ENCODE data around the gene DDX1.
"Not testable (repeated sequence)": the region's sequence is repeated elsewhere in the genome, so short reads cannot be mapped to it uniquely, and the experiment has no call there.

DNA sequence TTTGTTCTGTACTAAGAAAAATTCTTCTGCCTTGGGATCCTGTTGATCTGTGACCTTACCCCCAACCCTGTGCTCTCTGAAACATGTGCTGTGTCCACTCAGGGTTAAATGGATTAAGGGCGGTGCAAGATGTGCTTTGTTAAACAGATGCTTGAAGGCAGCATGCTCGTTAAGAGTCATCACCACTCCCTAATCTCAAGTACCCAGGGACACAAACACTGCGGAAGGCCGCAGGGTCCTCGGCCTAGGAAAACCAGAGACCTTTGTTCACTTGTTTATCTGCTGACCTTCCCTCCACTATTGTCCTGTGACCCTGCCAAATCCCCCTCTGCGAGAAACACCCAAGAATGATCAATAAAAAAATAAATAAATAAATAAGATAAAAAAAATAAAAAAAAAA, 49.4 kb upstream of the DDX1 start:
- not testable (repeated sequence) for TF ChIP-seq CTCF (IDR thresholded peaks at IDR 0.05; ENCODE audit: insufficient read depth, low read length); SPI1 (IDR thresholded peaks at IDR 0.05; ENCODE audit: borderline replicate concordance, low read depth)
- TF ChIP-seq, protein P1, sequence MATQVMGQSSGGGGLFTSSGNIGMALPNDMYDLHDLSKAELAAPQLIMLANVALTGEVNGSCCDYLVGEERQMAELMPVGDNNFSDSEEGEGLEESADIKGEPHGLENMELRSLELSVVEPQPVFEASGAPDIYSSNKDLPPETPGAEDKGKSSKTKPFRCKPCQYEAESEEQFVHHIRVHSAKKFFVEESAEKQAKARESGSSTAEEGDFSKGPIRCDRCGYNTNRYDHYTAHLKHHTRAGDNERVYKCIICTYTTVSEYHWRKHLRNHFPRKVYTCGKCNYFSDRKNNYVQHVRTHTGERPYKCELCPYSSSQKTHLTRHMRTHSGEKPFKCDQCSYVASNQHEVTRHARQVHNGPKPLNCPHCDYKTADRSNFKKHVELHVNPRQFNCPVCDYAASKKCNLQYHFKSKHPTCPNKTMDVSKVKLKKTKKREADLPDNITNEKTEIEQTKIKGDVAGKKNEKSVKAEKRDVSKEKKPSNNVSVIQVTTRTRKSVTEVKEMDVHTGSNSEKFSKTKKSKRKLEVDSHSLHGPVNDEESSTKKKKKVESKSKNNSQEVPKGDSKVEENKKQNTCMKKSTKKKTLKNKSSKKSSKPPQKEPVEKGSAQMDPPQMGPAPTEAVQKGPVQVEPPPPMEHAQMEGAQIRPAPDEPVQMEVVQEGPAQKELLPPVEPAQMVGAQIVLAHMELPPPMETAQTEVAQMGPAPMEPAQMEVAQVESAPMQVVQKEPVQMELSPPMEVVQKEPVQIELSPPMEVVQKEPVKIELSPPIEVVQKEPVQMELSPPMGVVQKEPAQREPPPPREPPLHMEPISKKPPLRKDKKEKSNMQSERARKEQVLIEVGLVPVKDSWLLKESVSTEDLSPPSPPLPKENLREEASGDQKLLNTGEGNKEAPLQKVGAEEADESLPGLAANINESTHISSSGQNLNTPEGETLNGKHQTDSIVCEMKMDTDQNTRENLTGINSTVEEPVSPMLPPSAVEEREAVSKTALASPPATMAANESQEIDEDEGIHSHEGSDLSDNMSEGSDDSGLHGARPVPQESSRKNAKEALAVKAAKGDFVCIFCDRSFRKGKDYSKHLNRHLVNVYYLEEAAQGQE (IDR thresholded peaks at IDR 0.05; ENCODE audit: insufficient replicate concordance, low read depth): not testable (repeated sequence)

Measured in HL-60 (cell line).